Stimulated activated CD8-positive, alpha-beta memory T cell treated with anti-CD3 and anti-CD28 coated beads, Interleukin-12 subunit alpha, Interleukin-12 subunit beta, amount 100 ng/mL, for 4 hours (primary cell): ENCODE measurements around the gene CDCA7L.
"Not testable (repeated sequence)": the region's sequence is repeated elsewhere in the genome, so short reads cannot be mapped to it uniquely, and the experiment has no call there.

Source experiments
- DNase-seq: peaks from one replicate; pipeline ENCODE4 v3.0.0-alpha.2; 2020; ENCODE audit warnings: low read depth

Gene CDCA7L

GRCh38 chr7:21944616-21945453 lies 864 bp downstream of the CDCA7L start:
- no peak for DNase-seq

- DNase-seq: no peak
Observed at GRCh38 chr7:21943436-21943835, 2.3 kb downstream of the CDCA7L start.

GRCh38 chr7:21942955-21943354 lies 2.7 kb downstream of the CDCA7L start:
- no peak for DNase-seq

GRCh38 chr7:21941611-21942141 lies 4.0 kb downstream of the CDCA7L start:
- DNase-seq: no peak

GRCh38 chr7:21939858-21940372 lies 5.8 kb downstream of the CDCA7L start:
- no peak for DNase-seq

GRCh38 chr7:21939136-21939857 lies 6.4 kb downstream of the CDCA7L start:
- no peak for DNase-seq

- no peak for DNase-seq
Observed at GRCh38 chr7:21938463-21938862, 7.2 kb downstream of the CDCA7L start.

GRCh38 chr7:21934808-21935207 lies 10.9 kb downstream of the CDCA7L start:
- DNase-seq: no peak

GRCh38 chr7:21933293-21933692 lies 12.4 kb downstream of the CDCA7L start:
- DNase-seq: not testable (repeated sequence)

- no peak for DNase-seq
Observed at GRCh38 chr7:21927693-21928092, 18.0 kb downstream of the CDCA7L start.

GRCh38 chr7:21926448-21926847 lies 19.3 kb downstream of the CDCA7L start:
- no peak for DNase-seq

GRCh38 chr7:21923658-21924057 lies 22.0 kb downstream of the CDCA7L start:
- DNase-seq: no peak

- DNase-seq: no peak
Observed at GRCh38 chr7:21922605-21923004, 23.1 kb downstream of the CDCA7L start.

GRCh38 chr7:21920936-21921335 lies 24.8 kb downstream of the CDCA7L start:
- no peak for DNase-seq

- DNase-seq: no peak
Observed at GRCh38 chr7:21918216-21918615, 27.5 kb downstream of the CDCA7L start.

GRCh38 chr7:21916629-21917028 lies 29.1 kb downstream of the CDCA7L start:
- no peak for DNase-seq

- no peak for DNase-seq
Observed at GRCh38 chr7:21916176-21916575, 29.5 kb downstream of the CDCA7L start.

- no peak for DNase-seq
Observed at GRCh38 chr7:21915140-21915539, 30.6 kb downstream of the CDCA7L start.

GRCh38 chr7:21914671-21915070 lies 31.0 kb downstream of the CDCA7L start:
- DNase-seq: no peak

- no peak for DNase-seq
Observed at GRCh38 chr7:21912931-21913780, 32.5 kb downstream of the CDCA7L start.

- no peak for DNase-seq
Observed at GRCh38 chr7:21912305-21912704, 33.4 kb downstream of the CDCA7L start.

- no peak for DNase-seq
Observed at GRCh38 chr7:21911341-21911875, 34.3 kb downstream of the CDCA7L start.
